ENCODE results near the gene DNAJC15.

- TF ChIP-seq CTCF (IDR thresholded peaks at IDR 0.05) (no peak), POLR2AphosphoS5 (IDR thresholded peaks at IDR 0.05) (no peak), POLR2A (IDR thresholded peaks at IDR 0.05) (no peak)
Observed at GRCh38 chr13:43139921-43140320, 116.5 kb downstream of the DNAJC15 start.
